GM12878 (cell line): ENCODE results near the gene SPPL2B. TPM values are rescaled to one million over a fixed set of nuclear protein-coding genes. Genes with fewer than 3 reads are reported as not detected.

Experiments used
- ATAC-seq: fragments of 200-7000 bp; cut with Tn5 transposase; 3 replicates; pipeline ENCODE4 v1.9.1; 2020; ENCODE audit warnings: mild to moderate bottlenecking, moderate library complexity
- BruUV-seq: library from RNA; stranded (reverse); fragments of 400-500 nt; replicated peaks from 2 replicates; lab custom pipeline; 2021; lab: Mats Ljungman, UMichigan
- CTCF ChIA-PET: fragments of 300-600 bp; sonication (Branson Sonifier 250); formaldehyde crosslinking; extraction: SDS; loops from one replicate; lab custom pipeline; 2021; ENCODE audit warnings: inconsistent platforms; lab: Yijun Ruan, JAX
- POLR2A ChIA-PET: fragments of 350-600 bp; formaldehyde crosslinking; extraction: SDS; loops from one replicate; lab custom pipeline; 2021; ENCODE audit warnings: inconsistent platforms; lab: Charles Lee
- RAD21 ChIA-PET: fragments of 300-600 bp; sonication (Branson Sonifier 250); formaldehyde crosslinking; loops from one replicate; lab custom pipeline; 2023; ENCODE audit warnings: antibody characterized with exemption; ENCODE audit not compliant: unreplicated experiment; lab: Charles Lee
- SMC1A ChIA-PET: fragments of 300-600 bp; sonication (Branson Sonifier 250); formaldehyde crosslinking; loops from one replicate; lab custom pipeline; 2023; ENCODE audit not compliant: unreplicated experiment, uncharacterized antibody; lab: Charles Lee
- DNase-seq: peaks from one replicate; pipeline ENCODE4 v3.0.0-alpha.2; 2011; ENCODE audit warnings: low read depth, low spot score
- FAIRE-seq: peaks from 3 replicates; lab custom pipeline; 2011; peaks lifted over from hg19 to GRCh38; lab: Jason Lieb, UNC
- H2AFZ ChIP-seq: 2 replicates; pipeline ENCODE4 v1.6.0; 2011; ENCODE audit warnings: low read depth, low read length, control low read depth; ENCODE audit not compliant: control insufficient read depth
- H3K27ac ChIP-seq: 2 replicates; pipeline ENCODE4 v1.5.1; 2011; ENCODE audit warnings: control low read depth; ENCODE audit not compliant: control insufficient read depth, insufficient read depth
- H3K27me3 ChIP-seq, 2 experiments: replicated peaks in 1 of 2; 2 replicates each; pipeline versions ENCODE4 v1.6.0 to v1.6.1; 2011; ENCODE audit warnings: low read length in 1 of 2; ENCODE audit not compliant: control insufficient read depth in 2 of 2, insufficient read depth in 2 of 2
- H3K36me3 ChIP-seq, 2 experiments: 2 replicates each; pipeline ENCODE4 v1.5.1; 2011; ENCODE audit warnings: low read length in 1 of 2; ENCODE audit not compliant: control insufficient read depth in 2 of 2, insufficient read depth in 2 of 2
- H3K4me1 ChIP-seq: 2 replicates; pipeline ENCODE4 v1.6.1; 2011; ENCODE audit warnings: mild to moderate bottlenecking, low read length, moderate library complexity, mixed read lengths; ENCODE audit not compliant: control insufficient read depth, insufficient read depth
- H3K4me2 ChIP-seq: 2 replicates; pipeline ENCODE4 v1.6.0; 2011; ENCODE audit warnings: control low read depth; ENCODE audit not compliant: control insufficient read depth, insufficient read depth
- H3K4me3 ChIP-seq: fragments of 200-600 bp; sonication (generic); 2 replicates; pipeline ENCODE4 v1.5.1; 2016
- H3K79me2 ChIP-seq: 2 replicates; pipeline ENCODE4 v1.6.0; 2011; ENCODE audit warnings: low read length; ENCODE audit not compliant: control insufficient read depth, insufficient read depth
- H3K9ac ChIP-seq: 2 replicates; pipeline ENCODE4 v1.8.0; 2011; ENCODE audit warnings: low read length, control low read depth, mixed read lengths; ENCODE audit not compliant: control insufficient read depth, insufficient read depth
- H3K9me3 ChIP-seq: replicated peaks from 3 replicates; pipeline ENCODE4 v1.5.1; 2011; ENCODE audit warnings: mild to moderate bottlenecking, low read length; ENCODE audit not compliant: control insufficient read depth, insufficient read depth
- H4K20me1 ChIP-seq: 2 replicates; pipeline ENCODE4 v1.6.0; 2011; ENCODE audit not compliant: control insufficient read depth, insufficient read depth
- CBX3 ChIP-seq: fragments of 200-600 bp; sonication (generic); IDR thresholded peaks from 2 replicates; pipeline ENCODE4 v1.6.1; 2016; ENCODE audit warnings: low read depth, borderline replicate concordance
- CEBPZ ChIP-seq: fragments of 150-350 bp; IDR thresholded peaks from 2 replicates; pipeline ENCODE4 v1.6.1; 2016; ENCODE audit warnings: low read depth, low read length
- ESRRA ChIP-seq: IDR thresholded peaks from 2 replicates; pipeline ENCODE4 v1.6.1; 2012; ENCODE audit warnings: mild to moderate bottlenecking, low read length, improper control_type of control experiment
- NRF1 ChIP-seq: conservative IDR thresholded peaks from 2 replicates; pipeline ENCODE4 v1.6.1; 2011; ENCODE audit warnings: mild to moderate bottlenecking, low read depth, low read length, improper control_type of control experiment
- SIN3A ChIP-seq: IDR thresholded peaks from 2 replicates; pipeline ENCODE4 v1.6.1; 2012; ENCODE audit warnings: low read depth, low read length, improper control_type of control experiment
- SIX5 ChIP-seq: IDR thresholded peaks from 2 replicates; pipeline ENCODE4 v1.6.1; 2011; ENCODE audit warnings: mild to moderate bottlenecking, low read depth, low read length, moderate library complexity; ENCODE audit not compliant: severe bottlenecking
- ZBTB4 ChIP-seq: fragments of 450-650 bp; formaldehyde crosslinking; IDR thresholded peaks from 2 replicates; pipeline ENCODE4 v1.4.0; 2022; ENCODE audit warnings: mild to moderate bottlenecking, moderate library complexity
- ZNF384 ChIP-seq: IDR thresholded peaks from 2 replicates; pipeline ENCODE4 v1.6.1; 2012; ENCODE audit warnings: low read depth, mild to moderate bottlenecking, low read length, improper control_type of control experiment, borderline replicate concordance
- WGBS: methylation state at CpG from one replicate; pipeline ENCODE4 v1.1.6; 2016; ENCODE audit warnings: low lambda C conversion rate; ENCODE audit not compliant: insufficient replicate concordance, insufficient coverage; ENCODE audit errors: missing lambda C conversion rate; 5-methylcytosine and 5-hydroxymethylcytosine counted together
- in situ Hi-C: fragments of 300-500 bp; cut with MboI; formaldehyde crosslinking; loops from 9 replicates; pipeline ENCODE4 v1.14.3; 2018; ENCODE audit warnings: mixed read lengths
- intact Hi-C: fragments of 100-400 bp; cut with micrococcal nuclease; formaldehyde crosslinking; loops from one replicate; pipeline ENCODE4 v1.14.2; 2022; ENCODE audit not compliant: unreplicated experiment
- polyA plus RNA-seq, 11 experiments: library from polyadenylated mRNA; depleted of rRNA in 4 of 11; unstranded in 6 of 11; stranded (reverse) in 5 of 11; fragments of >200 nt; fragmentation: Nextera tagmentation in 4 of 11; fragmentation: Illumina TruSeq in 1 of 11; extraction: Ambion mirVana in 4 of 11; extraction: Trizol in 1 of 11; gene quantifications; 1 replicate in 1 of 11; 2 replicates in 10 of 11; pipeline versions ENCODE4 v1.2.1 to v1.2.3, GENCODE V29; 2011 to 2016; ENCODE audit warnings: inconsistent platforms in 2 of 11, missing spikeins in 2 of 11, low read depth in 1 of 11
- total RNA-seq, 4 experiments: library from RNA; depleted of rRNA in 3 of 4; stranded (reverse); fragments of >200 nt in 3 of 4; fragmentation: Illumina TruSeq in 1 of 4; extraction: Trizol in 1 of 4; gene quantifications; 2 replicates each; pipeline versions ENCODE4 v1.2.1 to v1.2.3, GENCODE V29; 2013 to 2021

Gene SPPL2B
- total and polyA plus RNA-seq, 10 of the 15 experiments (the other 5 are each of a cell fraction or from before 2014, with no cell fraction given) = 0.29 to 56.5 (median 18.3) TPM

GRCh38 chr19:2339644-2340310 is 11.3 kb downstream of the SPPL2B start:
- no TSS peak for BruUV-seq
- H3K27ac ChIP-seq = no peak overlapping the region
- FAIRE-seq = no peak
- TF ChIP-seq ESRRA (no peak), ZBTB4 (no peak), SIN3A (no peak), CBX3 (no peak), ZNF384 (no peak), NRF1 (no peak), CEBPZ (no peak), SIX5 (no peak)
- whole genome bisulfite sequencing = 95% methylated on average over 35 of the region's 52 CpGs
- H3K4me3 ChIP-seq = no peak overlapping the region
- RAD21 ChIA-PET = no interaction called here
- H3K27me3 ChIP-seq = no peaks in the 10 kb centered on the region
- peaks cover 6% of the 10 kb centered on the region for H3K79me2 ChIP-seq
- H2AFZ ChIP-seq = no peak overlapping the region
- ATAC-seq = no peak
- no peak overlapping the region for H3K4me2 ChIP-seq
- no peak for DNase-seq
- CTCF ChIA-PET = no interaction called here
- no peak overlapping the region for H3K9ac ChIP-seq
- in situ Hi-C loops (no loop called here), intact Hi-C loops (no loop called here)
- peaks cover 0 to 9% of the 10 kb centered on the region in 2 experiments; a peak in 3 of 4 replicates for H3K36me3 ChIP-seq
- SMC1A ChIA-PET = no interaction called here
- H3K4me1 ChIP-seq = no peaks in the 10 kb centered on the region
- POLR2A ChIA-PET = no interaction called here
- H4K20me1 ChIP-seq = no peaks in the 10 kb centered on the region
- no peaks in the 10 kb centered on the region; the same call in 2 of the 3 replicates for H3K9me3 ChIP-seq
